Body of pancreas (tissue), 4 donors: ENCODE results near the gene DOCK4. TPM values are rescaled to one million over a fixed set of nuclear protein-coding genes. Genes with fewer than 3 reads are reported as not detected.

Experiments
- ATAC-seq: fragments of 150-250 bp; one replicate; pipeline ENCODE4 v1.9.1; 2016
- DNase-seq, 4 donors: peaks; one replicate each; pipeline ENCODE4 v3.0.0-alpha.2; 2019
- H3K27ac ChIP-seq, 4 donors: fragments of 200-600 bp; sonication (generic); 1 replicate in 3 of 4; 2 replicates in 1 of 4; pipeline versions ENCODE4 v1.5.1 to v1.6.1; 2016 to 2019; ENCODE audit warnings: mild to moderate bottlenecking in 1 of 4, mixed read lengths in 1 of 4, moderate library complexity in 1 of 4
- H3K27me3 ChIP-seq, 2 donors: fragments of 200-600 bp; sonication (generic); one replicate each; pipeline ENCODE4 v1.6.0; 2016; ENCODE audit warnings: mild to moderate bottlenecking in 1 of 2
- H3K36me3 ChIP-seq, 2 donors: fragments of 200-600 bp; sonication (generic); replicated peaks in 1 of 2; 2 replicates each; pipeline ENCODE4 v1.5.1; 2016; ENCODE audit warnings: low read depth in 2 of 2; ENCODE audit not compliant: insufficient read depth in 1 of 2
- H3K4me1 ChIP-seq: fragments of 200-600 bp; sonication (generic); one replicate; pipeline ENCODE4 v1.6.0; 2016
- H3K4me3 ChIP-seq, 2 donors: fragments of 200-600 bp; sonication (generic); 1 replicate in 1 of 2; 2 replicates in 1 of 2; pipeline ENCODE4 v1.5.1; 2016 to 2019
- H3K9me3 ChIP-seq, 3 donors: fragments of 200-600 bp; sonication (generic); 1 replicate in 2 of 3; 2 replicates in 1 of 3; pipeline ENCODE4 v1.5.1; 2016
- CTCF ChIP-seq, 7 experiments: fragments of 450-650 bp in 4 of 7; fragments of 200-600 bp in 3 of 7; sonication (generic) in 3 of 7; IDR thresholded peaks; one replicate each; pipeline ENCODE4 v1.5.1; 2016 to 2019; ENCODE audit warnings: antibody characterized with exemption in 7 of 7
- POLR2A ChIP-seq, 3 donors: fragments of 450-650 bp; IDR thresholded peaks; one replicate each; pipeline ENCODE4 v1.6.1; 2016; ENCODE audit warnings: antibody characterized with exemption in 3 of 3, mild to moderate bottlenecking in 2 of 3
- WGBS, 2 donors: methylation state at CpG; one replicate each; pipeline ENCODE4 v1.1.5; 2017; 5-methylcytosine and 5-hydroxymethylcytosine counted together
- intact Hi-C: fragments of 100-400 bp; cut with DNase I; formaldehyde crosslinking; loops from one replicate; pipeline ENCODE4 v1.15.1; 2023
- total RNA-seq, 2 donors: library from RNA; depleted of rRNA; stranded (reverse); fragments of >200 nt; gene quantifications; one replicate each; pipeline ENCODE4 v1.1.0, GENCODE V29; 2016

The DOCK4 gene
- total RNA-seq, 2 donors from 2014 or later: 24.9 to 34.6 TPM

DNA sequence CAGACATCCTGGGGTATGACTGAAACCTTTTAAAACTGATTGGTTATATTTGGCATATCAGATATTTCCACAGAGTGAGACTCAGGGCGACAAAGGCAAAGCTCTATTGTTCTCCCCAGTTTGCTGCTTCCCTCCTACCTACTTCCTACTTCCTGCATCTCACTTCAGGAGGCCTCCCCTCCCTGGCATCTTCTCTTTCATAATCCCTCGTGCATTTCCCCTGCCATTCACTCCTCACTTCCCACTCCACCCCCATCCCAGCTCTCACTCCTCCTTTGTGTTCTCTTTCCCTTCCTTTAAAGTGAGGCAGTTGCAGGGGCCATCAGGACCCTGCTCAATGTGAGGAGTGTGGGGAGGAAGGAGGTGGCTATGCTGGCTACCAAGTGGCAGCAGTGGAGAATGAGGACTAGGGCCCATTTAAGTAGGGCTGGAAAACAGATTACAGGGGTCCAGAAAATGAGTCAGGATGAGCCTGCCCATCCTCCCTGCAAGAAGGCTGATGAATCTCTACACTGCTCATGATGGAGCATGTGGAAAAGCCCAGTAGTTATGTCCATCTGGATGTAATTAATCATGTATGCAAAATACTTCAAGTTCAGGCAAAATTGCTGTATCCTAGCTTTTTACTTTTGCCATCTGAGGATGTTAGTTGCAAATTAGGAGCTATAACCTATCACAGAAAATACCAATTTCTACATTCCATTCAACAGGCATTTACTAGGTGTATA lies 332.1 kb downstream of the DOCK4 start:
- no peaks in the 10 kb centered on the region for H3K27me3 ChIP-seq
- no peak for DNase-seq
- H3K9me3 ChIP-seq: no peaks in the 10 kb centered on the region
- H3K4me3 ChIP-seq: no peak overlapping the region
- intact Hi-C loops: no loop called here
- no peak for ATAC-seq
- H3K27ac ChIP-seq: peak overlapping the region in 1 of 4 donors; percentile 7
- no peak for TF ChIP-seq CTCF (IDR thresholded peaks at IDR 0.05)
- TF ChIP-seq POLR2A (IDR thresholded peaks at IDR 0.05): no peak
- WGBS, 2 donors: 40 to 52% methylated on average over 2 of the region's 2 CpGs
- no peaks in the 10 kb centered on the region for H3K36me3 ChIP-seq
- peaks cover 12% of the 10 kb centered on the region for H3K4me1 ChIP-seq

GRCh38 chr7:111873326-111873646 lies 332.9 kb downstream of the DOCK4 start:
- Histone ChIP-seq H3K9me3 (no peaks in the 10 kb centered on the region), H3K36me3 (no peaks in the 10 kb centered on the region), H3K27me3 (no peaks in the 10 kb centered on the region), H3K4me1 (peaks cover 12% of the 10 kb centered on the region), H3K4me3 (no peak overlapping the region), H3K27ac (no peak overlapping the region)
- intact Hi-C loops: no loop called here
- ATAC-seq: no peak
- no peak for TF ChIP-seq CTCF (IDR thresholded peaks at IDR 0.05)
- TF ChIP-seq POLR2A (IDR thresholded peaks at IDR 0.05): no peak
- 90 to 94% methylated on average over 8 of the region's 8 CpGs for WGBS, 2 donors
- no peak for DNase-seq

GRCh38 chr7:111872450-111873325 lies 333.5 kb downstream of the DOCK4 start:
- H3K27ac ChIP-seq: no peak overlapping the region
- ATAC-seq: no peak
- no peaks in the 10 kb centered on the region for H3K36me3 ChIP-seq
- peaks cover 12% of the 10 kb centered on the region for H3K4me1 ChIP-seq
- intact Hi-C loops: no loop called here
- TF ChIP-seq CTCF (IDR thresholded peaks at IDR 0.05) (no peak), POLR2A (IDR thresholded peaks at IDR 0.05) (no peak)
- H3K27me3 ChIP-seq: no peaks in the 10 kb centered on the region
- 72 to 82% methylated on average over 4 of the region's 4 CpGs for WGBS, 2 donors
- H3K4me3 ChIP-seq: no peak overlapping the region
- DNase-seq: no peak
- H3K9me3 ChIP-seq: no peaks in the 10 kb centered on the region

GRCh38 chr7:111871283-111871682 lies 334.9 kb downstream of the DOCK4 start:
- Histone ChIP-seq H3K27me3 (no peaks in the 10 kb centered on the region), H3K4me1 (peaks cover 12% of the 10 kb centered on the region), H3K27ac (no peak overlapping the region), H3K4me3 (no peak overlapping the region), H3K36me3 (no peaks in the 10 kb centered on the region), H3K9me3 (no peaks in the 10 kb centered on the region)
- 73 to 82% methylated on average over 1 of the region's 1 CpG for WGBS, 2 donors
- TF ChIP-seq POLR2A (IDR thresholded peaks at IDR 0.05) (no peak), CTCF (IDR thresholded peaks at IDR 0.05) (no peak)
- intact Hi-C loops: no loop called here
- DNase-seq: no peak
- ATAC-seq: no peak
